Vagina (tissue), 2 donors: ENCODE measurements around the gene PIEZO2. TPM values are rescaled to one million over a fixed set of nuclear protein-coding genes. Genes with fewer than 3 reads are reported as not detected.

Experiments
- DNase-seq, 2 donors: peaks; one replicate each; pipeline ENCODE4 v3.0.0-alpha.2; 2017; ENCODE audit errors: extremely low spot score in 2 of 2
- H3K27ac ChIP-seq: fragments of 200-600 bp; sonication (generic); one replicate; pipeline ENCODE4 v1.5.1; 2019
- H3K27me3 ChIP-seq: fragments of 200-600 bp; sonication (generic); one replicate; pipeline ENCODE4 v1.5.1; 2019
- H3K36me3 ChIP-seq, 2 donors: fragments of 200-600 bp; sonication (generic); one replicate each; pipeline ENCODE4 v1.5.1; 2017 to 2019
- H3K4me1 ChIP-seq: fragments of 200-600 bp; sonication (generic); one replicate; pipeline ENCODE4 v1.5.1; 2019
- H3K4me3 ChIP-seq, 2 donors: fragments of 200-600 bp; sonication (generic); 1 replicate in 1 of 2; 2 replicates in 1 of 2; pipeline ENCODE4 v1.5.1; 2016 to 2019
- H3K9me3 ChIP-seq: fragments of 200-600 bp; sonication (generic); one replicate; pipeline ENCODE4 v1.5.1; 2019
- POLR2A ChIP-seq, 2 donors: fragments of 450-650 bp; IDR thresholded peaks; one replicate each; pipeline ENCODE4 v1.6.1; 2017; ENCODE audit warnings: antibody characterized with exemption in 2 of 2, mild to moderate bottlenecking in 2 of 2, moderate library complexity in 2 of 2
- POLR2AphosphoS5 ChIP-seq, 2 donors: sonication (generic); formaldehyde crosslinking; IDR thresholded peaks; one replicate each; pipeline ENCODE4 v1.9.0; 2017; ENCODE audit warnings: antibody characterized with exemption in 2 of 2, mild to moderate bottlenecking in 2 of 2, low read depth in 1 of 2; ENCODE audit not compliant: insufficient read depth in 1 of 2
- intact Hi-C: fragments of 100-400 bp; cut with DNase I; formaldehyde crosslinking; loops from one replicate; pipeline ENCODE4 v1.15.1; 2023
- total RNA-seq: library from RNA; depleted of rRNA; stranded (reverse); fragments of >200 nt; gene quantifications from one replicate; pipeline ENCODE4 v1.2.3, GENCODE V29; 2016
- TF ChIP-seq, protein P1 (sequence below), 3 experiments: fragments of 450-650 bp in 2 of 3; fragments of 200-600 bp in 1 of 3; sonication (generic) in 1 of 3; IDR thresholded peaks; one replicate each; pipeline ENCODE4 v1.5.1; 2017 to 2019; ENCODE audit warnings: antibody characterized with exemption in 3 of 3, mild to moderate bottlenecking in 2 of 3, moderate library complexity in 2 of 3

Gene PIEZO2
- total RNA-seq, 1 donor from 2014 or later: 5.9 TPM

DNA sequence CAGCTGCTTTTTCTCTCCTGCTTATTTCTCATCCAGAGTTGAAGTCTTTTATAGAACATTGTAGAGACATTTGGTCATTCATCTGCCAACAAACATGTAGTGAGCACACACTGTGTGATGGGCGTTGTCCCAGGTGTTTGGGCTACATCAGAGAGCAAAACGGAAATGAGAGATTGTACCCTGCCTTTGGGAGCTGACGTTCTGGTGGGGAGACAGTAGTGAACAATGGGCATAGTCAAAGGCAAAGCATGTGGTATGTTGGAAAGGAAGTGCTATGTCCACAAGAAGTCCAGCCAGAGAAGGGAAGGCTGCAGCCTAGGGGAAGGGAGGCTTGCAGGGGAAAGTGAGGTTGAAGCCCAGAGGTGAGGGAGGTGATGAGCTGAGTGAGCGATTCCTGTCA lies 78.1 kb downstream of the PIEZO2 start:
- Histone ChIP-seq H3K4me3 (no peak overlapping the region), H3K36me3 (no peaks in the 10 kb centered on the region), H3K4me1 (no peaks in the 10 kb centered on the region), H3K9me3 (no peaks in the 10 kb centered on the region), H3K27me3 (no peaks in the 10 kb centered on the region), H3K27ac (no peak overlapping the region)
- TF ChIP-seq, protein P1, sequence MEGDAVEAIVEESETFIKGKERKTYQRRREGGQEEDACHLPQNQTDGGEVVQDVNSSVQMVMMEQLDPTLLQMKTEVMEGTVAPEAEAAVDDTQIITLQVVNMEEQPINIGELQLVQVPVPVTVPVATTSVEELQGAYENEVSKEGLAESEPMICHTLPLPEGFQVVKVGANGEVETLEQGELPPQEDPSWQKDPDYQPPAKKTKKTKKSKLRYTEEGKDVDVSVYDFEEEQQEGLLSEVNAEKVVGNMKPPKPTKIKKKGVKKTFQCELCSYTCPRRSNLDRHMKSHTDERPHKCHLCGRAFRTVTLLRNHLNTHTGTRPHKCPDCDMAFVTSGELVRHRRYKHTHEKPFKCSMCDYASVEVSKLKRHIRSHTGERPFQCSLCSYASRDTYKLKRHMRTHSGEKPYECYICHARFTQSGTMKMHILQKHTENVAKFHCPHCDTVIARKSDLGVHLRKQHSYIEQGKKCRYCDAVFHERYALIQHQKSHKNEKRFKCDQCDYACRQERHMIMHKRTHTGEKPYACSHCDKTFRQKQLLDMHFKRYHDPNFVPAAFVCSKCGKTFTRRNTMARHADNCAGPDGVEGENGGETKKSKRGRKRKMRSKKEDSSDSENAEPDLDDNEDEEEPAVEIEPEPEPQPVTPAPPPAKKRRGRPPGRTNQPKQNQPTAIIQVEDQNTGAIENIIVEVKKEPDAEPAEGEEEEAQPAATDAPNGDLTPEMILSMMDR (IDR thresholded peaks at IDR 0.05): no peak
- no peak for TF ChIP-seq POLR2AphosphoS5 (IDR thresholded peaks at IDR 0.05; ENCODE audit: insufficient read depth in 1 of 2, low read depth in 1 of 2)
- TF ChIP-seq POLR2A (IDR thresholded peaks at IDR 0.05): no peak
- DNase-seq: no peak
- intact Hi-C loops: no loop called here

DNA sequence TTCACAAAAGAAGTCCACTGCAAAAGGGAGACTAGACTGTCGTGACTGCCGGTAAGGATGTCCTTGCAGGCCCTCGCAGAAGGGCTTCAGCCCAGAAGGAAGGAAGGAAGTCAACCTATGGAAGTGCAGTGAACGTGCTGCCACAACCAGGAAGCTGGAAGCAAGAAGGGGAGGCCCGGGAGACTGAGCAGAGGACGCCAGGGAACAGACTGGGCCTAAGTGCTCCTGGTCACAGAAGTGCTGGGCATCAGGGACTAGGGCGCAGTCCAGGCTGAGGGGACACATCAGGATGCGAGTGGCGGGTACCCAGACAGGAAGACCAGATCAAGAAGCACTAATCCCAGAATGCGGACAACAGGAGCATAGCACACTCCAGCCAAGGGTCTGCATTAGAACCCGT lies 78.8 kb downstream of the PIEZO2 start:
- Histone ChIP-seq H3K4me1 (no peaks in the 10 kb centered on the region), H3K36me3 (no peaks in the 10 kb centered on the region), H3K27ac (no peak overlapping the region), H3K9me3 (no peaks in the 10 kb centered on the region), H3K4me3 (no peak overlapping the region), H3K27me3 (no peaks in the 10 kb centered on the region)
- TF ChIP-seq, protein P1 (IDR thresholded peaks at IDR 0.05): no peak
- TF ChIP-seq POLR2A (IDR thresholded peaks at IDR 0.05): no peak
- no peak for TF ChIP-seq POLR2AphosphoS5 (IDR thresholded peaks at IDR 0.05; ENCODE audit: insufficient read depth in 1 of 2, low read depth in 1 of 2)
- DNase-seq: no peak
- intact Hi-C loops: no loop called here

DNA sequence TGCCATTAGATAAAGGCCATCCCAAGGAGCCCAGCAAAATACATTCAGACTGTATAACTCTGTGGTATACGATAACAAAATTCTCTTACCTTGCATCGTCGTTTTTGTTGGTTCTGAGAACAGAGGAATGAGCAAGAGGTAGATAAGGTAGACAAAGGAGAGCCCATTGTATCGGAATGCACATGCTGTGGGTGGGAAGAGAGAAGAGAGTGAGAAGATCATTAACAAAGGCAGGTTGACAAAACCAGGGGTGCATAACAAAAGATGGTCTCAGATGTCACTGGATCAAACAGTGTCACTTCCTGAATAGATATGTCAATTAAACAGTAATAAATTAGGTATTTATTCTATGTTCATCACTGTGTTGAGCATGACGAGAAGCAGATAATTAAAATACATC lies 83.3 kb downstream of the PIEZO2 start:
- H3K9me3 ChIP-seq: no peaks in the 10 kb centered on the region

DNA sequence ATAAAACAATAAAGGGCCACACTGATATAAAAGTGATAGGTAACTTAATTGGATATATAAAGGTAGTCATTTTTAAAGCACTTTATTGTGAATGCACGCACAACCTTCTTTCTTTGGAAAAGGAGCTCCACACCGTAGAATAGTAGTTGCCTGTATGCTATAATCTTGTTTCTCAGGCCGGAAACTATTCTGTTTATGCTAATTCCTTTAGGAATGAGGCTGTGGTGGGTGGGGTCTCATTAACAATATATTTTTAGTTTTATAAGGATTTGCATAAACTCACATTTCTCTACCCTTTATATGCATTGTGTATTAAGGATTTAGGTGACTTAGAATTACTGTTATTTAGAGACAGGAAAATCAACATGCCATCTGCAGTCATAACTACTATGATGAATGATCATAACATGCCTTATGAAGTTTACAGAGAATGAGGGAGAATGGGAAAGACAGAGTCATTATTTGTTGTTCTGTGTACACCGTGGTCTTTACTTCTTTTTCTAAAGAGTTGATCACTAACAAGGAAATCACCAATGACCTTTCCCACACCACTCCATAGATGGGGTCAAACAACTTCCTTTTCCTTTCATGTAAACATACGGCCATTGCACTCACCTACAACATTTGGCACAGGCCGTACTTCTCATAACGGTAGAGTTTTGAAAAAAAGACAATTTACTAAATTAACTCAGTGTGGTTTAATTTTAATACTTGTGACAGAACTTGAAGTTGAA lies 84.5 kb downstream of the PIEZO2 start:
- H3K9me3 ChIP-seq: no peaks in the 10 kb centered on the region
- no peak overlapping the region for H3K4me3 ChIP-seq
- TF ChIP-seq POLR2AphosphoS5 (IDR thresholded peaks at IDR 0.05; ENCODE audit: insufficient read depth in 1 of 2, low read depth in 1 of 2) (no peak), POLR2A (IDR thresholded peaks at IDR 0.05) (no peak)
- TF ChIP-seq, protein P1 (IDR thresholded peaks at IDR 0.05): no peak
- no peaks in the 10 kb centered on the region for H3K27me3 ChIP-seq
- H3K36me3 ChIP-seq: no peaks in the 10 kb centered on the region
- no peak for DNase-seq
- intact Hi-C loops: no loop called here
- no peak overlapping the region for H3K27ac ChIP-seq
- no peaks in the 10 kb centered on the region for H3K4me1 ChIP-seq

More for the DNA sequence above, 83.3 kb downstream of the PIEZO2 start:
- Histone ChIP-seq H3K27ac (no peak overlapping the region), H3K36me3 (no peaks in the 10 kb centered on the region), H3K4me1 (no peaks in the 10 kb centered on the region), H3K4me3 (no peak overlapping the region), H3K27me3 (no peaks in the 10 kb centered on the region)
- DNase-seq: no peak
- no peak for TF ChIP-seq POLR2A (IDR thresholded peaks at IDR 0.05)
- no peak for TF ChIP-seq POLR2AphosphoS5 (IDR thresholded peaks at IDR 0.05; ENCODE audit: insufficient read depth in 1 of 2, low read depth in 1 of 2)
- TF ChIP-seq, protein P1 (IDR thresholded peaks at IDR 0.05): no peak
- intact Hi-C loops: no loop called here

DNA sequence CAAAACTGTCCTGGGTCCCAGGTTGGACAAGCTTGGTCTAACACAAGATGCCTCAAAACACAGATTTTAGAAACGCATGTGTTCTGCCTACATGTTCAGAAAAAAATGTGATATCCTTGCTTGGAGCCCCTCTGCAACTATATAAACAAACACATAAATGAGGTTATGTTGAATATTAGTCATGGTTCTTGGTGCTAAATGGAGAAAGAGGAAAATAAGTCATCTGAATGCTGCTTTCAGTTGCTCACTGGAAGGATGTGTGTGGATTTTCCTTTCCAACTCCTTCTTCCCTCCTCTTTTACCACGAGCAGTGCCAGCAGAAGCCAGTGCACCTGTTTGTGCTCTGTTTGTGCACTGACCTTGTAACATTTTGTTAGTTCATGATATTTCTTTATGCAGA lies 85.3 kb downstream of the PIEZO2 start:
- Histone ChIP-seq H3K27ac (no peak overlapping the region), H3K4me1 (no peaks in the 10 kb centered on the region), H3K27me3 (no peaks in the 10 kb centered on the region), H3K9me3 (no peaks in the 10 kb centered on the region), H3K36me3 (no peaks in the 10 kb centered on the region), H3K4me3 (no peak overlapping the region)
- no peak for DNase-seq
- intact Hi-C loops: no loop called here
- TF ChIP-seq POLR2A (IDR thresholded peaks at IDR 0.05): no peak
- TF ChIP-seq, protein P1 (IDR thresholded peaks at IDR 0.05): no peak
